RWPE1 (cell line): Measurements from ENCODE around the gene VCX2.
"Not testable (repeated sequence)": the region's sequence is repeated elsewhere in the genome, so short reads cannot be mapped to it uniquely, and the experiment has no call there.

Experiments
- CTCF ChIA-PET: fragments of 350-600 bp; sonication (Branson Sonifier 250); formaldehyde crosslinking; extraction: SDS; loops from one replicate; lab custom pipeline; 2021; lab: Yijun Ruan, JAX
- POLR2A ChIA-PET: fragments of 400-600 bp; formaldehyde crosslinking; extraction: SDS; loops from one replicate; lab custom pipeline; 2020; ENCODE audit warnings: antibody characterized with exemption; ENCODE audit not compliant: low non-redundant PET; lab: Yijun Ruan, JAX
- DNase-seq: peaks from one replicate; pipeline ENCODE4 v3.0.0; 2012; ENCODE audit warnings: low spot score
- H3K27ac ChIP-seq: fragments of 450-650 bp; 2 replicates; pipeline ENCODE4 v1.5.1; 2017
- CTCF ChIP-seq: fragments of 450-650 bp; conservative IDR thresholded peaks from 2 replicates; pipeline ENCODE4 v1.5.1; 2017; ENCODE audit warnings: low read depth, mild to moderate bottlenecking

The VCX2 gene

GRCh38 chrX:8171169-8171568, at the start of gene VCX2:
Gene VCX2, minus strand, starts transcription at chrX:8171267. Its CDS starts 624 bp downstream, at chrX:8170643.
- H3K27ac ChIP-seq, CTCF ChIA-PET, DNase-seq, POLR2A ChIA-PET: not testable (repeated sequence)

- no peak for TF ChIP-seq CTCF
- H3K27ac ChIP-seq, result no peak overlapping the region
- no peak for DNase-seq
- ChIA-PET CTCF (no interaction called here), POLR2A (no interaction called here)
Observed at GRCh38 chrX:8204943-8205342, 33.9 kb upstream of the VCX2 start.

GRCh38 chrX:8204169-8204935, 33.3 kb upstream of the VCX2 start:
- TF ChIP-seq CTCF, result no peak
- no peak overlapping the region for H3K27ac ChIP-seq
- ChIA-PET POLR2A (no interaction called here), CTCF (no interaction called here)
- DNase-seq, result no peak

- no peak for TF ChIP-seq CTCF
- POLR2A ChIA-PET, result no interaction called here
- CTCF ChIA-PET, result no interaction called here
Observed at GRCh38 chrX:8201896-8202331, 30.8 kb upstream of the VCX2 start.

GRCh38 chrX:8196776-8197175, 25.7 kb upstream of the VCX2 start:
- CTCF ChIA-PET, result no interaction called here
- no peak for TF ChIP-seq CTCF
- DNase-seq, result no peak
- POLR2A ChIA-PET, result no interaction called here
- H3K27ac ChIP-seq, result no peak overlapping the region

More at GRCh38 chrX:8201896-8202331, 30.8 kb upstream of the VCX2 start:
- no peak for DNase-seq
- H3K27ac ChIP-seq, result no peak overlapping the region

GRCh38 chrX:8194216-8194615, 23.1 kb upstream of the VCX2 start:
- POLR2A ChIA-PET, result no interaction called here
- H3K27ac ChIP-seq, result no peak overlapping the region
- DNase-seq, result no peak
- CTCF ChIA-PET, result no interaction called here
- TF ChIP-seq CTCF, result no peak

GRCh38 chrX:8192276-8192675, 21.2 kb upstream of the VCX2 start:
- no peak for DNase-seq
- POLR2A ChIA-PET, result no interaction called here
- no peak for TF ChIP-seq CTCF
- H3K27ac ChIP-seq, result no peak overlapping the region
- CTCF ChIA-PET, result no interaction called here
